Measurements from ENCODE around the gene PTPRCAP. TPM values are rescaled to one million over a fixed set of nuclear protein-coding genes. Genes with fewer than 3 reads are reported as not detected.

Gene PTPRCAP
- total and polyA plus RNA-seq, 4 donors, result 2.9 to 6.2 (median 4.5) TPM

- TF ChIP-seq GABPA (IDR thresholded peaks at IDR 0.05 in 1 of 2, conservative IDR thresholded peaks at IDR 0.05 in 1 of 2) (no peak), FOXA1 (IDR thresholded peaks at IDR 0.05) (no peak), RAD21 (IDR thresholded peaks at IDR 0.05) (no peak), HNF4G (IDR thresholded peaks at IDR 0.05) (no peak), JUND (IDR thresholded peaks at IDR 0.05) (no peak), EGR1 (IDR thresholded peaks at IDR 0.05; ENCODE audit: low read depth in 2 of 2) (no peak)
Measured at GRCh38 chr11:67450796-67451657, 13.5 kb upstream of the PTPRCAP start (continued).

DNA sequence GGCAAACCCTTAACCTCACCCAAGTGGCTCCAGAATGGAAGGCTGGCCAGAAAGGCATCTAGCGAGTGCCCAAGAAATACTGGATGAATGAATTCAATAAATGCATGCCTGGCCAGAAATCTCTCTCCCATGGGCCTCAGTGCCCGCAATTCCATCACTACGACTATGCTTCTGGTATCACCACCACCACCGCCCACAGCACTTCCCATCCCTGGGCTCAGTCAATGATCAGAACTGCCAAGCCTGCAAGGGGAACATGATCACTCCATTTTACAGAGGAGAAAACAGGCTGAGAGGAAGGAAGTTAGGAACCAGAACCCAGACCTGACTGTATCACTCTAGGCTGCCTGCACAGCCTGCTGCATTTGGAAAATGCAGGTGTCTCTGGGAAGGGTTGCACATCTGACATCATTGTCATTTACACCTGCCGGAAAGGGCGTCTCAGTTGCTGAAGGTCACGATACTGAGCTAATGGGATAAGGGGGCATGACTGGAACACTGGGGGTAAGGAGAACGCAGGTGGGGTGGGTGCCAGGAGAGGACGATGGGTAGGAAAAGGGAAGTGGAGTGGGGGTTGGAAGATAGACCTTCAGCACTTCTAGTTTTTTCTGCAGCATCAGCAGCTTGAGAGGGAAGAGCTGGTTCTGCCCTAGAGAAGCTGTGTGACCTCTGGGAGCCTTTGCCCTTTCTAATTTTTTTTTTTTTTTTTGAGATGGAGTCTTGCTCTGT lies 11.8 kb upstream of the PTPRCAP start:
- Histone ChIP-seq H3K36me3 (ENCODE audit: control insufficient read depth in 4 of 4, insufficient read depth in 3 of 4, low read depth in 1 of 4, low read length in 3 of 4) (no peaks in the 10 kb centered on the region), H3K9me3 (ENCODE audit: control insufficient read depth in 4 of 4, low read length in 3 of 4) (no peaks in the 10 kb centered on the region), H3K27ac (ENCODE audit: low read depth in 1 of 2, low read length in 2 of 2) (no peak overlapping the region), H3K9ac (ENCODE audit: low read depth in 1 of 2, low read length in 2 of 2) (no peak overlapping the region), H3K4me3 (ENCODE audit: low read depth in 1 of 3, low read length in 3 of 3) (no peak overlapping the region), H3K27me3 (ENCODE audit: control insufficient read depth in 4 of 4, insufficient read depth in 4 of 4, low read length in 3 of 4) (no peaks in the 10 kb centered on the region), H3K4me1 (ENCODE audit: control insufficient read depth in 4 of 4, insufficient read depth in 4 of 4, low read length in 3 of 4) (peaks cover 0 to 12% (median 6%) of the 10 kb centered on the region in 4 donors)
- 73% methylated on average over 9 of the region's 9 CpGs for WGBS
- TF ChIP-seq RAD21 (IDR thresholded peaks at IDR 0.05), result no peak
- TF ChIP-seq FOXA1 (IDR thresholded peaks at IDR 0.05), result no peak
- TF ChIP-seq, protein P1, sequence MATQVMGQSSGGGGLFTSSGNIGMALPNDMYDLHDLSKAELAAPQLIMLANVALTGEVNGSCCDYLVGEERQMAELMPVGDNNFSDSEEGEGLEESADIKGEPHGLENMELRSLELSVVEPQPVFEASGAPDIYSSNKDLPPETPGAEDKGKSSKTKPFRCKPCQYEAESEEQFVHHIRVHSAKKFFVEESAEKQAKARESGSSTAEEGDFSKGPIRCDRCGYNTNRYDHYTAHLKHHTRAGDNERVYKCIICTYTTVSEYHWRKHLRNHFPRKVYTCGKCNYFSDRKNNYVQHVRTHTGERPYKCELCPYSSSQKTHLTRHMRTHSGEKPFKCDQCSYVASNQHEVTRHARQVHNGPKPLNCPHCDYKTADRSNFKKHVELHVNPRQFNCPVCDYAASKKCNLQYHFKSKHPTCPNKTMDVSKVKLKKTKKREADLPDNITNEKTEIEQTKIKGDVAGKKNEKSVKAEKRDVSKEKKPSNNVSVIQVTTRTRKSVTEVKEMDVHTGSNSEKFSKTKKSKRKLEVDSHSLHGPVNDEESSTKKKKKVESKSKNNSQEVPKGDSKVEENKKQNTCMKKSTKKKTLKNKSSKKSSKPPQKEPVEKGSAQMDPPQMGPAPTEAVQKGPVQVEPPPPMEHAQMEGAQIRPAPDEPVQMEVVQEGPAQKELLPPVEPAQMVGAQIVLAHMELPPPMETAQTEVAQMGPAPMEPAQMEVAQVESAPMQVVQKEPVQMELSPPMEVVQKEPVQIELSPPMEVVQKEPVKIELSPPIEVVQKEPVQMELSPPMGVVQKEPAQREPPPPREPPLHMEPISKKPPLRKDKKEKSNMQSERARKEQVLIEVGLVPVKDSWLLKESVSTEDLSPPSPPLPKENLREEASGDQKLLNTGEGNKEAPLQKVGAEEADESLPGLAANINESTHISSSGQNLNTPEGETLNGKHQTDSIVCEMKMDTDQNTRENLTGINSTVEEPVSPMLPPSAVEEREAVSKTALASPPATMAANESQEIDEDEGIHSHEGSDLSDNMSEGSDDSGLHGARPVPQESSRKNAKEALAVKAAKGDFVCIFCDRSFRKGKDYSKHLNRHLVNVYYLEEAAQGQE (IDR thresholded peaks at IDR 0.05), result no peak
- TF ChIP-seq ZBTB33 (IDR thresholded peaks at IDR 0.05), result no peak
- TF ChIP-seq, protein P2, sequence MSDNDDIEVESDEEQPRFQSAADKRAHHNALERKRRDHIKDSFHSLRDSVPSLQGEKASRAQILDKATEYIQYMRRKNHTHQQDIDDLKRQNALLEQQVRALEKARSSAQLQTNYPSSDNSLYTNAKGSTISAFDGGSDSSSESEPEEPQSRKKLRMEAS (IDR thresholded peaks at IDR 0.05), result no peak
- no peak for TF ChIP-seq HNF4G (IDR thresholded peaks at IDR 0.05)
- no peak for TF ChIP-seq CTCF (IDR thresholded peaks at IDR 0.05; ENCODE audit: low read depth, low read length, missing input control)
- TF ChIP-seq SP1 (IDR thresholded peaks at IDR 0.05), result no peak
- no peak for TF ChIP-seq TAF1 (conservative IDR thresholded peaks at IDR 0.05)
- no peak for TF ChIP-seq FOXA2 (IDR thresholded peaks at IDR 0.05)
- DNase-seq (ENCODE audit: low spot score), result no peak

All from liver (tissue), 9 donors.